Hindlimb muscle (tissue), 1 donor: Measurements from ENCODE around the gene ATG7. TPM values are rescaled to one million over a fixed set of nuclear protein-coding genes. Genes with fewer than 3 reads are reported as not detected.
"Not testable (repeated sequence)": the region's sequence is repeated elsewhere in the genome, so short reads cannot be mapped to it uniquely, and the experiment has no call there.

Source experiments
- DNase-seq: peaks from one replicate; pipeline ENCODE4 v3.0.0-alpha.2; 2013
- polyA plus RNA-seq: library from polyadenylated mRNA; unstranded; fragments of 120-200 nt; gene quantifications from one replicate; pipeline ENCODE4 v1.2.1, GENCODE V29; 2013; ENCODE audit not compliant: insufficient read length

ATG7 gene
- polyA plus RNA-seq, 1 donor, result 15.0 TPM

DNA sequence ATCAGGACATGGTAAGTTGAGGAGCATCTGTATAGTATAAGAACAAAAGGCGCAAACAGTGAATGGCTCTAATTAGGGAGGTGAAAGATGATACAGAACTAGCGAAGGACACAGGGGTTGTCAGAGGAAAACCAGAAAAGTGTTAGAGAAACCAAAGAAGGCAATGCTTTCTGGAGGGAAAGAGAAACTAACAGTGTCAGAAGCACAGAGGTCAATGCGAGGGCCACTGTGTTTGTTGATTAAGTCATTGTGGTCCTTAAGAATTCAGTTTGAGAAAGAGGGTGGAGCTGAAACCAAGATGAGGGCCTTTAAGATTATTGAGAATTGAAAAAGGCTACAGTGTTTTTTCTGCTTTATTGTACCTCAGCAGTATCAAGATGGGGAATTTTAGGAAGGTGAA, 28.8 kb downstream of the ATG7 start:
- no peak for DNase-seq

- DNase-seq, result no peak
These were observed 30.2 kb downstream of the ATG7 start for GRCh38 chr3:11302444-11302843.

- DNase-seq, result no peak
These were observed 32.0 kb downstream of the ATG7 start for GRCh38 chr3:11304175-11304574.

DNA sequence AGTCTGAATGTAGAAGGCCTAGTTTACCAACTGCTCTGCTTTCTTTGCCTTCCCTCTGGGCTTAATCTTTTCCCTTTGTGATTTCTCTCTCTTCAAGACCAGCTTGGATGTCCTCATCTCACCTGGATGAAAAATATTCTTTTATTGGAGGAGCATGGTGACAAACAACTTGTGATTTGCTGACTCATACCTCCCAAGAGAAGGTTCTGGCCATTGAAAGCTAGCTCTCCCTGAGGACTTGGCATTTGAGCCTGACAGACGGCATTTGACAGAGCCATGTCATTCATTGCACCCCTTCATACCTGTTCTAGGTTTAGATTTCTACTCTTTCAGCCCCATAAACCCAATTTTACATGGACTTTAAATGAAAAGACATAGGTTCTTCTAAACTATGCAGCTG, 33.3 kb downstream of the ATG7 start:
- DNase-seq, result no peak

DNA sequence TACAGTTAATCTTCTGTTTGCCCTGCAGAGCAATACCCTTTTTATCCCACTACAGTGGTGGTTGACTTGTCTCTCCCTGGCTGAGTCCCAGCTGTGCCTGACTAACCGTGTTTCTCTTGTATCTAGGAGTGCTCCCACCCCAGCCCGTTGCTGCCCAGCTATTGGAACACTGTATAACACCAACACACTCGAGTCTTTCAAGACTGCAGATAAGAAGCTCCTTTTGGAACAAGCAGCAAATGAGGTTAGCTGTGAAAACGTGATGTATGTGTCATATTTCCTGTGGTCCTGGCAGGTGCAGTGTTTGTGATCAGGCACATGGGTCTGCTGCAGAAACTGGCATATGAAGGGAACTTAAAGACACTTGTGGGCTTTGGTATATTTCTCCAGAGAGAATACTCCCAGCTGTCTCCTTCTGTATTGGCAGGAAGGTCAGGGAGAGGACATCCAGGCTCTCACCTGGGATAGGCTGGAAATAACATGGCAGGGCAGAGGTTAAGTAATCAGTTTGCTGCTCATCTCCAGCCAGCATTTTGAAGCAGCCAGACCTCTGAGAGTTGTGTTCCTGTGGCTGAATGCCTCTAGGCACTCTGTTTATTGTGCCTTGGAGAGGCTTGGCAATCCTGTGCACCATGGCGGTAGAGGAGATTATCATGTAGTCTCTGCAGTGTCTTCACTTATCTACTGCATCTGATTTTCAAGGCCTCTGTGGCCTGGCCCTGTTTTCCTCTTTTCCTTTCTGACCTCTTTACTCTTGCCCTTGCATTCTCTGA, 34.8 kb downstream of the ATG7 start:
- DNase-seq, result no peak

DNA sequence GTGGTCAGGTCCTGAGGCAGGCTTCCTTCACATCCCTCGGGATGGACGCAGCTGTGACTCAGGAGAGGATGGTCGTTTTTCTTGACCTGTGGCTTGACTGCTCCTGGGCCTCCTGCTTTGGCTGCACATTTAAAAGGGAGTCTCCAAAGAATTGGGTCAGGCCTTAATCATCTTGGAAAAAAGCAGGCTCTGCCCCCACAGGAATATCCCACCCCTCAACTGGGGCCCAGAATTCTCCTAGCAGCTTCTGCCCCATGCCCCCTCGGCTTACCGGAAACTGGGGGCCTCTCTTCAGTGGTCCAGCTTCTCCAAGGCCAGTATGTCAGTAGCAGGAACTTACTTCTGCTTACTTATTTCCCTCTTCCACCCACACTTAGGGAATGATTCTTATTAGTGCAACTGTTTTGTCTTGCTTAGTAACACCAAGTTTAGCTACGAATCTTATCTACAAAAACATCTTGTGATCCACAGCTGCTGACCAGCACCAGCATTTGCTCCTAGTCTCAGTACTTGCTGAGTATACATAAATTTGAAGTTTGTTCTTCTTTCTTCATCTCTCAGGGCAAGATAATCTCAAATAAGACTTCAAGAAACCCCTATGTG, 35.7 kb downstream of the ATG7 start:
- no peak for DNase-seq

- no peak for DNase-seq
These were observed 38.1 kb downstream of the ATG7 start for GRCh38 chr3:11310258-11310657.

GRCh38 chr3:11312166-11312565, 40.0 kb downstream of the ATG7 start:
- no peak for DNase-seq

DNA sequence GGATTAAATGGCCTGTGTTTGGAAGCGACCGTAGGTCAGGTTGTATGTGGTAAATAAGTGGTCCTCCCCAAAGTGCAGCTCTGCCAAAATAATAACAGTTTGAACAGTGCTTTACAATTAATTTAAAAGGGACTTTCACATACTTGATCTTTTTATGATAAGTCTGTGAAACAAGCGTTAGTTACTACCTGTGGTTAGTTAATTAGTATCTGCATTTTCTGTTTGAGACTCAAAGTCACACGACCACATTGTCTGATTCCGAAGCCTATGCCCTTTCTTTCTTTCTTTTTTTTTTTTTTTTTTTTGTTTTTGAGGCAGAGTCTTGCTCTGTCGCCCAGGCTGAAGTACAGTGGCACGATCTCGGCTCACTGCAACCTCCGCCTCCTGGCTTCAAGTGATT, 45.1 kb downstream of the ATG7 start:
- no peak for DNase-seq

DNA sequence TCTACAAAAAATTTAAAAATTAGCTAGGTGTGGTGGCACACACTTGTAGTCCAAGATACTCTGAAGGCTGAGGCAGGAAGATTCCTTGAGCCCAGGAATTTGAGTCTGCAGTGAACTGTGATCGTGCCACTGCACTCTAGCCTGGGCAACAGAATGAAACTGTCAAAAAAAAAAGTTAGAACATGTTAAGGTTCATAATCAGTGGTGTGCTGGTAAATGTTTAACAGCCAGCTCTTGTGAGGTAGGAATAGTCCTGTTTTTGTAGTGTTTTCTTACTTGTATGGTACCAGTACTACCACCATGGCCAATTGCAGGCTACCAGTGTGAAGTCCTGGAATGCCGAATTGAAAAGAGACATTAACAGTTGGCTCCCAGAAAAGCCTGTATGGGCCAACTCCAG, 50.7 kb downstream of the ATG7 start:
- no peak for DNase-seq

GRCh38 chr3:11323813-11324212, 51.6 kb downstream of the ATG7 start:
- DNase-seq, result peak; percentile 17

- no peak for DNase-seq
These were observed 55.4 kb downstream of the ATG7 start for GRCh38 chr3:11327619-11328018.

DNA sequence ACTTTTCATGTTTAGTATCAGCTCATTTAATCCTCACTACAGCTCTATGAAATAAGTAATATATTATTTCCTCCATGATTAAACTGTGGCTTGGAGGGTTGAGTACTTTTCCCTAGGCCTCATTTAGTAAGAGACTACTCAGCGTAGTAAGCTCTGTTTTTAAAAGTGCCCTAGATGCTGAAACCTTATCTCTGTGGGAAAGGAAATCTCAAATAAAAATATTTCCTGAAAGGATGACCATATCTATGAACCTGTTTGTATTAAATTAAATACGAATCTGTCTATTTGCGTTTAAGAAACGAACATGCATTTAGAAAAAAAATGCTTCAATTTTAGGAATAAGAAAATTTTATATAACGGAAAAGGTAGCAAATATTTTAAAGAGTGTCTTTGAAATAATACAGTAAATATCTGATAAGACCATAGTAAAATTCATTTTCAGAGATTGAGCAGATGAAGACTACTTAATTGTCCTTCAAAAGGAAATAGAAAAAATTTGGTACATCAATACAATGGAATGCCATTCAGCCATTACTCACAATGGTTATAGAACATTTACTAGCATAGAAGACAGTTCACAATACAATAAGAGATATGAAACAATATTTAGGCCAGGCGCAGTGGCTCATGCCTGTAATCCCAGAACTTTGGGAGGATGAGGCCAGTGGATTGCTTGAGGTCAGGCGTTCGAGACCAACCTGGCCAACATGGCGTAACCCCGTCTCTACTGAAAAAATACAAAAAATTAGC, 56.2 kb downstream of the ATG7 start:
- no peak for DNase-seq

GRCh38 chr3:11329777-11330176, 57.6 kb downstream of the ATG7 start:
- no peak for DNase-seq

DNA sequence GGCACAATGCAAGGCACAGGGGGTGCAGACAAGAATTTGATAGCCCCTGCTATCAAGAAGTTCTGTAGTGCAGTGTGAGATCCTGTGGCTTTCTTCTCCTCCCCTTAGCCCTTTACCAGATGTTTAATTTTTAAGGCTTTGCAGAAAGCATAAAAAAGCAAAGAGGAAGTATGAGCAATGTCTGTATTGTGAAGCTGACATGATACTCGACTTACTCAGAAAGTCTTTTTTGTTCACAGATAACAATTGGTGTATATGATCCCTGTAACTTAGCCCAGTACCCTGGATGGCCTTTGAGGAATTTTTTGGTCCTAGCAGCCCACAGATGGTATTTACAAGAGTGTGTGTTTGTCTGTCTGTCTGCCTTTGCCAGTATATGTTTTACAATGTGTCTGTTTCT, 58.9 kb downstream of the ATG7 start:
- no peak for DNase-seq

GRCh38 chr3:11335056-11335608, 62.9 kb downstream of the ATG7 start:
- DNase-seq, result peak; percentile 70

GRCh38 chr3:11339541-11339940, 67.3 kb downstream of the ATG7 start:
- no peak for DNase-seq

DNA sequence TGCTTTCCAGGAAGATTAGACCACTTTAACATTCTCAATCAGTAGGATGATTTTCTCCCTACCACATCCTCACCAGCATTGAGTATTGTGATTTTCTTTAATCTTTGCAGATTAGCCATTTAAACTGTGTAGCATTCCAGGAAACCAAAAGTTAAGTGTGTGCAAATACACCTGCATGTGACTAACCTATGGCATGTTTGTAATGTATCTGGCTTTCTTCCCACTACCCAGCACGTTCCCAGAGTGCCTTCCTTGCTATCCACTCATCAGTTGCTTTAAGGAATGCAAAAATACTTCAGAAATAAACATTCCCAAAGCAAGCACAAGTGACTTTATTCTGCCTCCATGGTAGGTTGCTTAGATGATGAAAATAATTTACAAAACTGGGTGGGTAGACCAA, 74.2 kb downstream of the ATG7 start:
- DNase-seq, result no peak

GRCh38 chr3:11348877-11349276, 76.7 kb downstream of the ATG7 start:
- not testable (repeated sequence) for DNase-seq

DNA sequence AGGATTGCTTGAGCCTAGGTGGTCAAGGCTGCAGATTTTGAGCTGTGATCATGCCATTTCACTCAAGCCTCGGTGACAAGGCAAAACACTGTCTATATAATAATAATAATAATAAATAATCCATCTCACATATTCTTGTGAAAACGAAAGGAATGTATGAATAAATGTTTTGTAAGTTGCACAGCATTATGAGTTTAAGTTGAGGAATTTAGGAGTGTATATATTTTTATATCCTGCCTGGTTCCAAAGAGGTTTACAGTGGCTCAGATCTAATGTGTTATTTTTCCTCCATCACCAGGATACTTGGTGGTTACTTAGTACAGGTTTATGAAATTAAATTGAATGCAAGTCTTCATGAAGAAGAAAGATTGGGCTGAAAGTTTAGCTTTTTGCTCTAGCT, 77.2 kb downstream of the ATG7 start:
- no peak for DNase-seq

GRCh38 chr3:11350374-11350773, 78.2 kb downstream of the ATG7 start:
- no peak for DNase-seq

GRCh38 chr3:11351451-11351850, 79.3 kb downstream of the ATG7 start:
- DNase-seq, result no peak

GRCh38 chr3:11356269-11356668, 84.1 kb downstream of the ATG7 start:
- DNase-seq, result no peak

- DNase-seq, result no peak
These were observed 90.4 kb downstream of the ATG7 start for GRCh38 chr3:11362600-11362999.
